Mesenchymal stem cell (in vitro differentiated cells and primary cell): ENCODE data around the gene CTAGE15. TPM values are rescaled to one million over a fixed set of nuclear protein-coding genes. Genes with fewer than 3 reads are reported as not detected.
"Not testable (repeated sequence)": the region's sequence is repeated elsewhere in the genome, so short reads cannot be mapped to it uniquely, and the experiment has no call there.

Experiments used
- DNase-seq: peaks from one replicate; pipeline ENCODE4 v3.0.0-alpha.2; 2013
- H2AFZ ChIP-seq: one replicate; pipeline ENCODE4 v1.6.1; 2013; ENCODE audit warnings: low read depth, mild to moderate bottlenecking, control low read depth, inconsistent platforms, low read length, moderate library complexity
- H2AK5ac ChIP-seq: 2 replicates; pipeline ENCODE4 v1.6.1; 2013; ENCODE audit warnings: low read length, moderate library complexity, mild to moderate bottlenecking, inconsistent platforms; ENCODE audit not compliant: severe bottlenecking
- H2BK120ac ChIP-seq: one replicate; pipeline ENCODE4 v1.6.1; 2013; ENCODE audit warnings: low read depth, mild to moderate bottlenecking, inconsistent platforms, low read length, moderate library complexity
- H2BK12ac ChIP-seq, 2 experiments: one replicate each; pipeline ENCODE4 v1.6.1; 2013; ENCODE audit warnings: inconsistent platforms in 2 of 2, low read length in 2 of 2, mild to moderate bottlenecking in 2 of 2, moderate library complexity in 2 of 2, control low read depth in 1 of 2
- H2BK15ac ChIP-seq: one replicate; pipeline ENCODE4 v1.6.1; 2013; ENCODE audit warnings: mild to moderate bottlenecking, low read depth, inconsistent platforms; ENCODE audit not compliant: poor library complexity, severe bottlenecking
- H2BK5ac ChIP-seq: 2 replicates; pipeline ENCODE4 v1.6.1; 2013; ENCODE audit warnings: low read depth, mild to moderate bottlenecking, low read length, control low read depth, inconsistent platforms; ENCODE audit not compliant: poor library complexity, severe bottlenecking
- H3K14ac ChIP-seq, 2 experiments: one replicate each; pipeline ENCODE4 v1.6.1; 2013; ENCODE audit warnings: inconsistent platforms in 2 of 2, low read length in 2 of 2, control low read depth in 1 of 2, mild to moderate bottlenecking in 1 of 2, moderate library complexity in 1 of 2
- H3K18ac ChIP-seq, 2 experiments: one replicate each; pipeline ENCODE4 v1.6.1; 2013; ENCODE audit warnings: inconsistent platforms in 2 of 2, low read length in 2 of 2, control low read depth in 1 of 2, low read depth in 1 of 2, mild to moderate bottlenecking in 1 of 2
- H3K23ac ChIP-seq, 2 experiments: one replicate each; pipeline ENCODE4 v1.6.1; 2013; ENCODE audit warnings: inconsistent platforms in 2 of 2, low read length in 2 of 2, mild to moderate bottlenecking in 2 of 2, moderate library complexity in 2 of 2, control low read depth in 1 of 2
- H3K27ac ChIP-seq: 2 replicates; pipeline ENCODE4 v1.5.1; 2013; ENCODE audit warnings: mild to moderate bottlenecking, moderate library complexity, low read length, control low read depth, inconsistent platforms; ENCODE audit not compliant: poor library complexity, severe bottlenecking
- H3K27me3 ChIP-seq, 2 experiments: 2 replicates each; pipeline versions ENCODE4 v1.6.1 to v1.7.0; 2013; ENCODE audit warnings: low read length in 2 of 2, mild to moderate bottlenecking in 2 of 2, moderate library complexity in 2 of 2, control low read depth in 1 of 2, inconsistent platforms in 1 of 2; ENCODE audit not compliant: control insufficient read depth in 1 of 2, insufficient read depth in 1 of 2
- H3K36me3 ChIP-seq, 2 experiments: 2 replicates each; pipeline versions ENCODE4 v1.6.1 to v1.7.0; 2013; ENCODE audit warnings: low read length in 2 of 2, control low read depth in 1 of 2, inconsistent platforms in 1 of 2, low read depth in 1 of 2, mild to moderate bottlenecking in 1 of 2; ENCODE audit not compliant: insufficient read depth in 2 of 2, control insufficient read depth in 1 of 2
- H3K4ac ChIP-seq, 2 experiments: one replicate each; pipeline ENCODE4 v1.6.1; 2013; ENCODE audit warnings: inconsistent platforms in 2 of 2, low read length in 2 of 2, mild to moderate bottlenecking in 2 of 2, moderate library complexity in 2 of 2, control low read depth in 1 of 2, low read depth in 1 of 2
- H3K4me1 ChIP-seq: 2 replicates; pipeline ENCODE4 v1.6.1; 2013; ENCODE audit warnings: low read depth, low read length, control low read depth; ENCODE audit not compliant: control insufficient read depth, insufficient read depth
- H3K4me2 ChIP-seq: 2 replicates; pipeline ENCODE4 v1.6.1; 2013; ENCODE audit warnings: low read length, mild to moderate bottlenecking, inconsistent platforms; ENCODE audit not compliant: poor library complexity, severe bottlenecking
- H3K4me3 ChIP-seq, 2 experiments: 2 replicates each; pipeline versions ENCODE4 v1.5.1 to v1.7.0; 2013; ENCODE audit warnings: low read length in 2 of 2, mild to moderate bottlenecking in 2 of 2, control low read depth in 1 of 2, low read depth in 1 of 2; ENCODE audit not compliant: insufficient read depth in 1 of 2
- H3K79me1 ChIP-seq: replicated peaks from 2 replicates; pipeline ENCODE4 v1.6.1; 2013; ENCODE audit warnings: mild to moderate bottlenecking, control low read depth, low read length, inconsistent platforms; ENCODE audit not compliant: poor library complexity, severe bottlenecking
- H3K9ac ChIP-seq: 2 replicates; pipeline ENCODE4 v1.7.0; 2013; ENCODE audit warnings: mild to moderate bottlenecking, low read length, moderate library complexity
- H3K9me3 ChIP-seq: 2 replicates; pipeline ENCODE4 v1.7.0; 2013; ENCODE audit warnings: mild to moderate bottlenecking, low read length; ENCODE audit not compliant: control insufficient read depth
- H4K8ac ChIP-seq: one replicate; pipeline ENCODE4 v1.6.1; 2013; ENCODE audit warnings: inconsistent platforms, mild to moderate bottlenecking, low read length, moderate library complexity
- H4K91ac ChIP-seq: one replicate; pipeline ENCODE4 v1.6.1; 2013; ENCODE audit warnings: mild to moderate bottlenecking, low read length, inconsistent platforms
- WGBS: methylation state at CpG from one replicate; pipeline ENCODE4 v1.1.7; 2013; ENCODE audit warnings: mixed read lengths; 5-methylcytosine and 5-hydroxymethylcytosine counted together
- small RNA-seq: library from polyadenylated mRNA; stranded (forward); fragments of <200 nt; extraction: miRNeasy Mini kit (QIAGEN cat#:217004); gene quantifications from one replicate; pipeline ENCODE3, GENCODE V24; 2013; ENCODE audit warnings: low read depth

Gene CTAGE15

DNA sequence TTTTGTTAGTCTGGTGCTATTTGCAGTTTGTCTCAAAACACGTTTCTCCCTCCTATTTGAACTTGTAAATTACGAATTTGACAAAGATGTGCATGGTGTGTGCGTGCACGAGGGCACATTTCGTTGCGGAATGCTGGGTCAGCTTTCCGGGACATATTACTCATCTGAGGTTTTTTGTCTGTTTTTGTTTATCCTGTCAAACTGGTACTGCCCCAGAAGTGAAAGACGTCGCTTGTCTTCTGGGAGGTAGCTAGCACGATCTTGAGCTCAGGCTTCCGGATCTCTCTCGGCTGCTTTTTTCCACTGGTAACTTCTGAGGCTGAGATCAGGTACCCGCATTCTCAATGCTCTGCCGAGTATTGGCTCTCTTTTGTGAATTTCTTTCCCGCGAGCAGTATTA is 49.6 kb downstream of the CTAGE15 start:
- H3K4me3 ChIP-seq, H3K9ac ChIP-seq, H2BK12ac ChIP-seq, H3K4me1 ChIP-seq, H2BK120ac ChIP-seq, H2AK5ac ChIP-seq, H3K79me1 ChIP-seq, H2BK15ac ChIP-seq, H4K8ac ChIP-seq, H3K36me3 ChIP-seq, H3K4me2 ChIP-seq, H3K18ac ChIP-seq, H3K23ac ChIP-seq, H4K91ac ChIP-seq, H2AFZ ChIP-seq, H3K9me3 ChIP-seq, H3K27ac ChIP-seq, DNase-seq, H3K27me3 ChIP-seq, H3K4ac ChIP-seq, H3K14ac ChIP-seq, H2BK5ac ChIP-seq: not testable (repeated sequence)
- no CpG with 5 or more reads among the region's 16 CpGs for WGBS

DNA sequence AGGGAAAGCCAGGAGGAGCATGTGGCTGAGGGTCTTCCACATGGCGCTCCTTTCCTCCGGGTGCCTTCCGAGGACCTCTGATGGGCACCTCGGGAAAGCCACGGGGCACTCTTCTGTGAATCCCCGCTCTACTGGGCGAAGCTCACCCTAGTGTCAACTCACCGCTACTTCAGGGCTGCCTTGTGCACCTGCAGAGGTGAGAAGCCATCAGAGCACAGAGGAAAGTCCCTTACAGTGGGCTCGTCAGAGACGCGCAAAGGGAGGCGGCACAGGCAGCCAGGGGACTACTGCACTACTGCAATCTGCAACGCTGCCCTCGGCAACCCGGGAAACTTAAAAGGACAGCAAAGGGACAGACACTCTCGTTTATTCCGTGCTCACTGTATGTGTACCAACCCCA is 50.5 kb downstream of the CTAGE15 start:
- not testable (repeated sequence) for H2BK15ac ChIP-seq, H2BK120ac ChIP-seq, H3K9me3 ChIP-seq, H3K27me3 ChIP-seq, H3K4ac ChIP-seq, H3K79me1 ChIP-seq, H2BK12ac ChIP-seq, H3K27ac ChIP-seq, H3K36me3 ChIP-seq, H4K8ac ChIP-seq, H2AFZ ChIP-seq, H3K9ac ChIP-seq, H4K91ac ChIP-seq, H3K4me3 ChIP-seq, DNase-seq, H3K4me2 ChIP-seq, H2AK5ac ChIP-seq, H3K4me1 ChIP-seq, H2BK5ac ChIP-seq, H3K18ac ChIP-seq, H3K23ac ChIP-seq, H3K14ac ChIP-seq
- WGBS, result no CpG with 5 or more reads among the region's 17 CpGs

Small RNA genes lying within 50 kb of the gene (small RNA-seq; reads per million reads assigned to genes)
- gene AC073264.2 (not detected), gene RNU6-162P (not detected)
